SK-N-SH (cell line): Measurements from ENCODE around the gene BBOF1. TPM values are rescaled to one million over a fixed set of nuclear protein-coding genes. Genes with fewer than 3 reads are reported as not detected.

Source experiments
- CTCF ChIA-PET: fragments of 300-600, 350-600 bp; formaldehyde crosslinking; extraction: SDS; loops from one replicate; lab custom pipeline; 2021; lab: Yijun Ruan, JAX
- POLR2A ChIA-PET: fragments of 350-600 bp; sonication (Branson Sonifier 250); formaldehyde crosslinking; extraction: SDS; loops from one replicate; lab custom pipeline; 2020; ENCODE audit warnings: antibody characterized with exemption, inconsistent platforms; lab: Yijun Ruan, JAX
- DNase-seq: peaks from one replicate; pipeline ENCODE4 v3.0.0; 2012
- H2AFZ ChIP-seq: fragments of 200-600 bp; sonication (generic); 2 replicates; pipeline ENCODE4 v1.8.1; 2016; ENCODE audit warnings: antibody characterized with exemption, mild to moderate bottlenecking, low read depth
- H3F3A ChIP-seq: fragments of 200-600 bp; sonication (generic); replicated peaks from 2 replicates; pipeline ENCODE3; 2016; ENCODE audit warnings: antibody characterized with exemption, mild to moderate bottlenecking; ENCODE audit not compliant: insufficient read depth
- H3K27ac ChIP-seq, 2 experiments: fragments of 200-500 bp in 1 of 2; fragments of 200-600 bp in 1 of 2; sonication (Bioruptor generic) in 1 of 2; sonication (generic), shearing (Covaris generic) in 1 of 2; 2 replicates each; pipeline versions ENCODE4 v1.5.1 to v1.6.1; 2014 to 2016; ENCODE audit warnings: low read depth in 2 of 2, inconsistent platforms in 1 of 2, low read length in 1 of 2, mild to moderate bottlenecking in 1 of 2, mixed read lengths in 1 of 2
- H3K27me3 ChIP-seq: fragments of 200-600 bp; sonication (generic), shearing (Covaris generic); 2 replicates; pipeline ENCODE4 v1.6.1; 2016; ENCODE audit warnings: mixed run types; ENCODE audit not compliant: insufficient read depth
- H3K36me3 ChIP-seq, 2 experiments: fragments of 200-500 bp in 1 of 2; fragments of 200-600 bp in 1 of 2; sonication (Bioruptor generic) in 1 of 2; sonication (generic) in 1 of 2; replicated peaks in 1 of 2; 2 replicates each; pipeline versions ENCODE3 to v1.5.1; 2014 to 2016; ENCODE audit warnings: low read length in 1 of 2, mild to moderate bottlenecking in 1 of 2; ENCODE audit not compliant: insufficient read depth in 2 of 2, control insufficient read depth in 1 of 2
- H3K4me1 ChIP-seq, 2 experiments: fragments of 200-500 bp in 1 of 2; fragments of 200-600 bp in 1 of 2; sonication (Bioruptor generic) in 1 of 2; sonication (generic), shearing (Covaris generic) in 1 of 2; 2 replicates each; pipeline versions ENCODE4 v1.5.1 to v1.6.1; 2014 to 2016; ENCODE audit warnings: low read depth in 1 of 2, low read length in 1 of 2, mixed run types in 1 of 2; ENCODE audit not compliant: insufficient read depth in 2 of 2, control insufficient read depth in 1 of 2
- H3K4me2 ChIP-seq: fragments of 200-600 bp; sonication (generic), shearing (Covaris generic); 2 replicates; pipeline ENCODE4 v1.6.1; 2017; ENCODE audit warnings: mixed run types
- H3K4me3 ChIP-seq, 2 experiments: fragments of 200-500 bp in 1 of 2; fragments of 200-600 bp in 1 of 2; sonication (Bioruptor generic) in 1 of 2; sonication (generic), shearing (Covaris generic) in 1 of 2; 2 replicates each; pipeline versions ENCODE4 v1.5.1 to v1.8.1; 2014 to 2016; ENCODE audit warnings: low read depth in 2 of 2, inconsistent platforms in 1 of 2, low read length in 1 of 2, mild to moderate bottlenecking in 1 of 2, mixed read lengths in 1 of 2, moderate library complexity in 1 of 2
- H3K79me2 ChIP-seq: fragments of 200-600 bp; sonication (generic); 2 replicates; pipeline ENCODE4 v1.8.1; 2017; ENCODE audit warnings: mild to moderate bottlenecking; ENCODE audit not compliant: insufficient read depth
- H3K9ac ChIP-seq: fragments of 200-600 bp; sonication (generic); 2 replicates; pipeline ENCODE4 v1.6.1; 2017; ENCODE audit warnings: mixed run types
- H3K9me2 ChIP-seq: fragments of 200-600 bp; sonication (generic); 2 replicates; pipeline ENCODE4 v1.6.1; 2017; ENCODE audit warnings: mixed run types
- H3K9me3 ChIP-seq: fragments of 200-600 bp; sonication (generic); 2 replicates; pipeline ENCODE4 v1.6.1; 2017; ENCODE audit warnings: mixed run types, mild to moderate bottlenecking, moderate library complexity
- H4K20me1 ChIP-seq: fragments of 200-600 bp; sonication (generic); 2 replicates; pipeline ENCODE4 v1.6.1; 2017; ENCODE audit warnings: mild to moderate bottlenecking, mixed run types; ENCODE audit not compliant: insufficient read depth
- ELF1 ChIP-seq: IDR thresholded peaks from 2 replicates; pipeline ENCODE4 v1.4.0; 2012
- EP300 ChIP-seq, 2 experiments: IDR thresholded peaks; 2 replicates each; pipeline versions ENCODE4 v1.4.0 to v1.6.1; 2012; ENCODE audit warnings: borderline replicate concordance in 1 of 2, low read depth in 1 of 2, low read length in 1 of 2
- FOSL2 ChIP-seq: IDR thresholded peaks from 2 replicates; pipeline ENCODE4 v1.4.0; 2012; ENCODE audit warnings: low read depth, mild to moderate bottlenecking, moderate library complexity, borderline replicate concordance
- FOXM1 ChIP-seq: IDR thresholded peaks from 2 replicates; pipeline ENCODE4 v1.4.0; 2012; ENCODE audit warnings: low read depth, mild to moderate bottlenecking
- GABPA ChIP-seq: IDR thresholded peaks from 2 replicates; pipeline ENCODE4 v1.4.0; 2012; ENCODE audit warnings: low read depth, mild to moderate bottlenecking
- IRF3 ChIP-seq: fragments of 150-350 bp; IDR thresholded peaks from 2 replicates; pipeline ENCODE4 v1.6.1; 2016; ENCODE audit warnings: mild to moderate bottlenecking, low read depth, low read length
- MAX ChIP-seq: IDR thresholded peaks from 2 replicates; pipeline ENCODE4 v1.4.0; 2012; ENCODE audit warnings: low read depth
- MEF2A ChIP-seq: IDR thresholded peaks from 2 replicates; pipeline ENCODE4 v1.4.0; 2012; ENCODE audit warnings: low read depth, borderline replicate concordance
- MXI1 ChIP-seq: IDR thresholded peaks from 2 replicates; pipeline ENCODE4 v1.6.1; 2012; ENCODE audit warnings: mild to moderate bottlenecking, low read depth, low read length, improper control_type of control experiment
- NRF1 ChIP-seq: IDR thresholded peaks from 2 replicates; pipeline ENCODE4 v1.6.1; 2012; ENCODE audit warnings: low read depth, mild to moderate bottlenecking, low read length
- RAD21 ChIP-seq: IDR thresholded peaks from 2 replicates; pipeline ENCODE4 v1.6.1; 2012; ENCODE audit warnings: mild to moderate bottlenecking, low read length
- RCOR1 ChIP-seq: fragments of 150-350 bp; IDR thresholded peaks from 2 replicates; pipeline ENCODE4 v1.6.1; 2017; ENCODE audit warnings: antibody characterized with exemption, low read length
- RFX5 ChIP-seq: IDR thresholded peaks from 2 replicates; pipeline ENCODE4 v1.6.1; 2012; ENCODE audit warnings: mild to moderate bottlenecking, improper control_type of control experiment, low read length
- RXRA ChIP-seq: IDR thresholded peaks from 2 replicates; pipeline ENCODE4 v1.4.0; 2012; ENCODE audit warnings: low read depth, mild to moderate bottlenecking, borderline replicate concordance
- SIN3A ChIP-seq: IDR thresholded peaks from 2 replicates; pipeline ENCODE4 v1.6.1; 2012; ENCODE audit warnings: low read depth, mild to moderate bottlenecking, low read length, moderate library complexity, borderline replicate concordance
- SMC3 ChIP-seq: IDR thresholded peaks from 2 replicates; pipeline ENCODE4 v1.6.1; 2012; ENCODE audit warnings: low read depth, low read length, improper control_type of control experiment
- TAF1 ChIP-seq: IDR thresholded peaks from 2 replicates; pipeline ENCODE4 v1.6.1; 2012; ENCODE audit warnings: low read depth, mild to moderate bottlenecking, low read length, moderate library complexity, borderline replicate concordance
- TCF12 ChIP-seq: IDR thresholded peaks from 2 replicates; pipeline ENCODE4 v1.4.0; 2012
- USF1 ChIP-seq: IDR thresholded peaks from 2 replicates; pipeline ENCODE4 v1.4.0; 2012; ENCODE audit warnings: low read depth, borderline replicate concordance
- WGBS: methylation state at CpG from one replicate; pipeline ENCODE4 v1.1.6; 2017; ENCODE audit warnings: low lambda C conversion rate; 5-methylcytosine and 5-hydroxymethylcytosine counted together
- polyA plus RNA-seq, 3 experiments: library from polyadenylated mRNA; depleted of rRNA; stranded (reverse); fragments of >200 nt; gene quantifications; 2 replicates each; pipeline ENCODE4 v1.2.3, GENCODE V29; 2012
- TF ChIP-seq, protein P1 (sequence below): IDR thresholded peaks from 2 replicates; pipeline ENCODE4; 2012

BBOF1 gene
- polyA plus RNA-seq, 1 of the 3 experiments (the other 2 are of a cell fraction), result 1.9 TPM

- TF ChIP-seq EP300 (IDR thresholded peaks at IDR 0.05; ENCODE audit: borderline replicate concordance in 1 of 2, low read depth in 1 of 2, low read length in 1 of 2) (no peak), SIN3A (no peak), TCF12 (no peak), RXRA (no peak), NRF1 (no peak)
These were observed 30.8 kb downstream of the BBOF1 start (continued) for GRCh38 chr14:74049876-74050495.

- Histone ChIP-seq H2AFZ (no peak overlapping the region), H3F3A (peaks cover 15% of the 10 kb centered on the region), H3K9me2 (no peaks in the 10 kb centered on the region), H3K9me3 (no peaks in the 10 kb centered on the region), H3K79me2 (no peaks in the 10 kb centered on the region), H3K4me1 (peaks cover 0 to 4% of the 10 kb centered on the region in 2 experiments; a peak in 1 of 4 replicates), H3K4me3 (no peak overlapping the region), H3K27me3 (no peaks in the 10 kb centered on the region), H3K9ac (no peak overlapping the region), H4K20me1 (no peaks in the 10 kb centered on the region), H3K27ac (no peak overlapping the region), H3K4me2 (no peak overlapping the region), H3K36me3 (peaks cover 9 to 24% of the 10 kb centered on the region in 2 experiments)
- TF ChIP-seq IRF3 (no peak), RCOR1 (no peak), GABPA (no peak), FOSL2 (no peak), SMC3 (no peak), USF1 (no peak), FOXM1 (no peak), ELF1 (no peak), TCF12 (no peak), MXI1 (no peak), MEF2A (no peak), MAX (no peak)
- ChIA-PET POLR2A (no interaction called here), CTCF (no interaction called here)
- WGBS, result 61% methylated on average over 2 of the region's 2 CpGs
- no peak for DNase-seq
These were observed 43.6 kb downstream of the BBOF1 start for GRCh38 chr14:74062809-74063150.

- H4K20me1 ChIP-seq, result no peaks in the 10 kb centered on the region
- peaks cover 15% of the 10 kb centered on the region for H3F3A ChIP-seq
- H3K9ac ChIP-seq, result no peak overlapping the region
- H3K4me1 ChIP-seq, result peaks cover 0 to 4% of the 10 kb centered on the region in 2 experiments; a peak in 1 of 4 replicates
- ChIA-PET POLR2A (no interaction called here), CTCF (no interaction called here)
- no peak overlapping the region for H3K4me3 ChIP-seq
- no peaks in the 10 kb centered on the region for H3K27me3 ChIP-seq
- no peaks in the 10 kb centered on the region for H3K9me3 ChIP-seq
- no peak overlapping the region for H2AFZ ChIP-seq
- H3K27ac ChIP-seq, result no peak overlapping the region
- H3K9me2 ChIP-seq, result no peaks in the 10 kb centered on the region
- H3K79me2 ChIP-seq, result no peaks in the 10 kb centered on the region
- DNase-seq, result no peak
- peaks cover 9 to 14% of the 10 kb centered on the region in 2 experiments for H3K36me3 ChIP-seq
- no peak overlapping the region for H3K4me2 ChIP-seq
- TF ChIP-seq RAD21, result no peak
- TF ChIP-seq, protein P1, sequence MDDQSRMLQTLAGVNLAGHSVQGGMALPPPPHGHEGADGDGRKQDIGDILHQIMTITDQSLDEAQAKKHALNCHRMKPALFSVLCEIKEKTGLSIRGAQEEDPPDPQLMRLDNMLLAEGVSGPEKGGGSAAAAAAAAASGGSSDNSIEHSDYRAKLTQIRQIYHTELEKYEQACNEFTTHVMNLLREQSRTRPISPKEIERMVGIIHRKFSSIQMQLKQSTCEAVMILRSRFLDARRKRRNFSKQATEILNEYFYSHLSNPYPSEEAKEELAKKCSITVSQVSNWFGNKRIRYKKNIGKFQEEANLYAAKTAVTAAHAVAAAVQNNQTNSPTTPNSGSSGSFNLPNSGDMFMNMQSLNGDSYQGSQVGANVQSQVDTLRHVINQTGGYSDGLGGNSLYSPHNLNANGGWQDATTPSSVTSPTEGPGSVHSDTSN, result no peak
- TF ChIP-seq TAF1, result no peak
- TF ChIP-seq MXI1, result no peak
- TF ChIP-seq MEF2A, result no peak
- no peak for TF ChIP-seq IRF3
- TF ChIP-seq EP300 (IDR thresholded peaks at IDR 0.05; ENCODE audit: borderline replicate concordance in 1 of 2, low read depth in 1 of 2, low read length in 1 of 2), result no peak
- TF ChIP-seq RFX5, result no peak
- TF ChIP-seq MAX, result no peak
These were observed 45.3 kb downstream of the BBOF1 start for GRCh38 chr14:74064426-74064825.
